Neural cell (in vitro differentiated cells): Measurements from ENCODE around the gene FUT6.

Source experiments
- EP300 ChIP-seq: fragments of 450-650 bp; conservative IDR thresholded peaks from 2 replicates; pipeline ENCODE4 v1.6.1; 2014; ENCODE audit warnings: antibody characterized with exemption, mild to moderate bottlenecking, moderate library complexity; ENCODE audit not compliant: poor library complexity, severe bottlenecking
- EZH2 ChIP-seq: fragments of 200-600, 300-800 bp; shearing (Covaris generic), sonication (generic); IDR thresholded peaks from 2 replicates; pipeline ENCODE4 v1.6.1; 2014; ENCODE audit warnings: antibody characterized with exemption, low read length, borderline replicate concordance, mild to moderate bottlenecking; ENCODE audit not compliant: insufficient read depth, poor library complexity, severe bottlenecking
- MXI1 ChIP-seq: fragments of 450-650 bp; conservative IDR thresholded peaks from 2 replicates; pipeline ENCODE4 v1.6.1; 2014; ENCODE audit warnings: antibody characterized with exemption, mild to moderate bottlenecking; ENCODE audit not compliant: poor library complexity, severe bottlenecking
- POLR2AphosphoS5 ChIP-seq: IDR thresholded peaks from 2 replicates; pipeline ENCODE4 v1.6.1; 2012
- RAD21 ChIP-seq: fragments of 450-650 bp; conservative IDR thresholded peaks from 2 replicates; pipeline ENCODE4 v1.6.1; 2014; ENCODE audit warnings: antibody characterized with exemption, mild to moderate bottlenecking, moderate library complexity
- SMC3 ChIP-seq: fragments of 450-650 bp; conservative IDR thresholded peaks from 2 replicates; pipeline ENCODE4 v1.6.1; 2014; ENCODE audit warnings: antibody characterized with exemption, mild to moderate bottlenecking, moderate library complexity; ENCODE audit not compliant: poor library complexity
- TAF1 ChIP-seq: IDR thresholded peaks from 2 replicates; pipeline ENCODE4 v1.6.1; 2012; ENCODE audit warnings: low read depth
- TF ChIP-seq, protein P1 (sequence below): fragments of 450-650 bp; IDR thresholded peaks from 2 replicates; pipeline ENCODE4 v1.5.1; 2014; ENCODE audit warnings: antibody characterized with exemption, mild to moderate bottlenecking, moderate library complexity; ENCODE audit not compliant: poor library complexity, severe bottlenecking
- TF ChIP-seq, protein P2 (sequence below): IDR thresholded peaks from 2 replicates; pipeline ENCODE4 v1.6.1; 2012; ENCODE audit warnings: borderline replicate concordance

DNA sequence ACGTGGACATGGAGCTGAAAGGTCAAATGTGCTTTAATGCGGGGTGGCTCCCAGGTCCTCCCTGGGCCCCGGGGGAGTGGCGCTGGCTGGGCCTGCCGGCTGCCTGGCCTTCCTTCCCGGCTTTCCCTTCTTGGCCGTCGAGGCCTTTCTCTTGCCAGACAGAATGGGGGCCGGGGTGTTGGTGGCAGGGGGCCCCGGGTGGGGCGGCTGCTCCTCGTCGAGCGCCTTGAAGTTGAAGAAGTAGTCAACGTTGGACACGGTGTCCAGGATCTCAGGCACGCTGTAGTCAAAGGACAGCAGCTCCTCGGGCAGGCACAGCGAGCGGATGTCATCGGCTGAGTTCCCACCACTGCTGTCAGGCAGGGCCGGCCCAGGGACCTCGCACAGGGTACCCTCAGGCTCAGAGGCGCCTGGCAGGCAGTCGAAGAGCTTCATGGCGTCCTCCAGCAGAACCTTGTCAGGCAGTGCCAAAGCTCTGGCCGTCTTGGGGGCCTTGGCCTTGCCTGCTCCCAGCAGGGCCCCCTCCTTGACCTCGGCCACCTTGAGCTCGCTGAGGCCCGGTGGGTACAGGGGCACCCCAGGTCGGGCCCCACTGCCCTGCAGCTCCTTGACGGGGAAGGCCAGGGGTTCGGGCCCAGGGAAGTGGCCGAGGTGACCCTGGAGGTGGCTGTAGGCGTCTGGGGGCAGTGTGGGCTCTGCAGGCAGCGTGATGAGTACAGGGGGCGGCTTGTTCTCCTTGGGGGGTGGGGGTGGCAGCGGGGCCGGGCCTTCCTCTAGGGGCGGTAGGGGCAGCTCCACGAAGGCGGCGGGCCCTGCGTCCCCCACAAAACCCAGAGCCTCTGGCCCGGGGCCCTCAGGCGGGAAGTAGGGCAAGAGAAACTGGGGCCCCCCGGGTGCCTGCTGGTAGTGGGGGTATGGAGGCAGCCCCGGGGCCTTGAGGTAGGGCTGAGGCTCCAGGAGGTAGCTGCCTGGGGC lies 56.3 kb downstream of the FUT6 start:
- TF ChIP-seq, protein P1, sequence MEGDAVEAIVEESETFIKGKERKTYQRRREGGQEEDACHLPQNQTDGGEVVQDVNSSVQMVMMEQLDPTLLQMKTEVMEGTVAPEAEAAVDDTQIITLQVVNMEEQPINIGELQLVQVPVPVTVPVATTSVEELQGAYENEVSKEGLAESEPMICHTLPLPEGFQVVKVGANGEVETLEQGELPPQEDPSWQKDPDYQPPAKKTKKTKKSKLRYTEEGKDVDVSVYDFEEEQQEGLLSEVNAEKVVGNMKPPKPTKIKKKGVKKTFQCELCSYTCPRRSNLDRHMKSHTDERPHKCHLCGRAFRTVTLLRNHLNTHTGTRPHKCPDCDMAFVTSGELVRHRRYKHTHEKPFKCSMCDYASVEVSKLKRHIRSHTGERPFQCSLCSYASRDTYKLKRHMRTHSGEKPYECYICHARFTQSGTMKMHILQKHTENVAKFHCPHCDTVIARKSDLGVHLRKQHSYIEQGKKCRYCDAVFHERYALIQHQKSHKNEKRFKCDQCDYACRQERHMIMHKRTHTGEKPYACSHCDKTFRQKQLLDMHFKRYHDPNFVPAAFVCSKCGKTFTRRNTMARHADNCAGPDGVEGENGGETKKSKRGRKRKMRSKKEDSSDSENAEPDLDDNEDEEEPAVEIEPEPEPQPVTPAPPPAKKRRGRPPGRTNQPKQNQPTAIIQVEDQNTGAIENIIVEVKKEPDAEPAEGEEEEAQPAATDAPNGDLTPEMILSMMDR = no peak
- TF ChIP-seq POLR2AphosphoS5 = no peak
- TF ChIP-seq, protein P2, sequence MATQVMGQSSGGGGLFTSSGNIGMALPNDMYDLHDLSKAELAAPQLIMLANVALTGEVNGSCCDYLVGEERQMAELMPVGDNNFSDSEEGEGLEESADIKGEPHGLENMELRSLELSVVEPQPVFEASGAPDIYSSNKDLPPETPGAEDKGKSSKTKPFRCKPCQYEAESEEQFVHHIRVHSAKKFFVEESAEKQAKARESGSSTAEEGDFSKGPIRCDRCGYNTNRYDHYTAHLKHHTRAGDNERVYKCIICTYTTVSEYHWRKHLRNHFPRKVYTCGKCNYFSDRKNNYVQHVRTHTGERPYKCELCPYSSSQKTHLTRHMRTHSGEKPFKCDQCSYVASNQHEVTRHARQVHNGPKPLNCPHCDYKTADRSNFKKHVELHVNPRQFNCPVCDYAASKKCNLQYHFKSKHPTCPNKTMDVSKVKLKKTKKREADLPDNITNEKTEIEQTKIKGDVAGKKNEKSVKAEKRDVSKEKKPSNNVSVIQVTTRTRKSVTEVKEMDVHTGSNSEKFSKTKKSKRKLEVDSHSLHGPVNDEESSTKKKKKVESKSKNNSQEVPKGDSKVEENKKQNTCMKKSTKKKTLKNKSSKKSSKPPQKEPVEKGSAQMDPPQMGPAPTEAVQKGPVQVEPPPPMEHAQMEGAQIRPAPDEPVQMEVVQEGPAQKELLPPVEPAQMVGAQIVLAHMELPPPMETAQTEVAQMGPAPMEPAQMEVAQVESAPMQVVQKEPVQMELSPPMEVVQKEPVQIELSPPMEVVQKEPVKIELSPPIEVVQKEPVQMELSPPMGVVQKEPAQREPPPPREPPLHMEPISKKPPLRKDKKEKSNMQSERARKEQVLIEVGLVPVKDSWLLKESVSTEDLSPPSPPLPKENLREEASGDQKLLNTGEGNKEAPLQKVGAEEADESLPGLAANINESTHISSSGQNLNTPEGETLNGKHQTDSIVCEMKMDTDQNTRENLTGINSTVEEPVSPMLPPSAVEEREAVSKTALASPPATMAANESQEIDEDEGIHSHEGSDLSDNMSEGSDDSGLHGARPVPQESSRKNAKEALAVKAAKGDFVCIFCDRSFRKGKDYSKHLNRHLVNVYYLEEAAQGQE = no peak
- no peak for TF ChIP-seq RAD21
- TF ChIP-seq TAF1 = no peak
- TF ChIP-seq EZH2 = no peak
- no peak for TF ChIP-seq EP300
- no peak for TF ChIP-seq MXI1
- TF ChIP-seq SMC3 = no peak
